NB4 (cell line): ENCODE results near the gene MED28.

Experiments
- DNase-seq: peaks from one replicate; pipeline ENCODE4 v3.0.0; 2010; ENCODE audit warnings: low read depth
- H3K4me3 ChIP-seq: one replicate; pipeline ENCODE4 v1.5.1; 2011; ENCODE audit warnings: mild to moderate bottlenecking, low read depth, low read length, moderate library complexity
- CTCF ChIP-seq: IDR thresholded peaks from one replicate; pipeline ENCODE4 v1.5.1; 2012; ENCODE audit warnings: low read depth, low read length
- MAX ChIP-seq: IDR thresholded peaks from 2 replicates; pipeline ENCODE4 v1.6.1; 2011; ENCODE audit warnings: low read depth, low read length
- MYC ChIP-seq: IDR thresholded peaks from 2 replicates; pipeline ENCODE4 v1.6.1; 2011; ENCODE audit warnings: low read depth, low read length
- POLR2A ChIP-seq: IDR thresholded peaks from 2 replicates; pipeline ENCODE4 v1.6.1; 2011; ENCODE audit warnings: mild to moderate bottlenecking; ENCODE audit not compliant: insufficient read length; ENCODE audit errors: extremely low read depth

Gene MED28

GRCh38 chr4:17639136-17639535, 24.7 kb downstream of the MED28 start:
- no peak overlapping the region for H3K4me3 ChIP-seq
- no peak for DNase-seq
- TF ChIP-seq MYC: no peak
- TF ChIP-seq MAX: no peak
- no peak for TF ChIP-seq POLR2A
- TF ChIP-seq CTCF: no peak

GRCh38 chr4:17642398-17642783, 27.9 kb downstream of the MED28 start:
- no peak overlapping the region for H3K4me3 ChIP-seq
- TF ChIP-seq MAX (no peak), MYC (no peak), CTCF (no peak), POLR2A (no peak)
- DNase-seq: no peak

- no peak for TF ChIP-seq CTCF
- TF ChIP-seq MYC: no peak
- no peak for TF ChIP-seq MAX
- no peak for TF ChIP-seq POLR2A
- DNase-seq: no peak
- H3K4me3 ChIP-seq: no peak overlapping the region
Observed at GRCh38 chr4:17646693-17647092, 32.3 kb downstream of the MED28 start.

- no peak overlapping the region for H3K4me3 ChIP-seq
- TF ChIP-seq CTCF (no peak), MAX (no peak), POLR2A (no peak), MYC (no peak)
- DNase-seq: no peak
Observed at GRCh38 chr4:17647176-17647806, 32.9 kb downstream of the MED28 start.

- H3K4me3 ChIP-seq: no peak overlapping the region
- peak; percentile 33 for DNase-seq
Observed at GRCh38 chr4:17647927-17648326, 33.5 kb downstream of the MED28 start.

More at GRCh38 chr4:17647927-17648326, 33.5 kb downstream of the MED28 start:
- no peak for TF ChIP-seq POLR2A
- peak; percentile 43 for TF ChIP-seq CTCF
